ENCODE data around the gene SHROOM2.

The SHROOM2 gene

GRCh38 chrX:9846631-9847030, 60.4 kb downstream of the SHROOM2 start:
- TF ChIP-seq, protein P1, sequence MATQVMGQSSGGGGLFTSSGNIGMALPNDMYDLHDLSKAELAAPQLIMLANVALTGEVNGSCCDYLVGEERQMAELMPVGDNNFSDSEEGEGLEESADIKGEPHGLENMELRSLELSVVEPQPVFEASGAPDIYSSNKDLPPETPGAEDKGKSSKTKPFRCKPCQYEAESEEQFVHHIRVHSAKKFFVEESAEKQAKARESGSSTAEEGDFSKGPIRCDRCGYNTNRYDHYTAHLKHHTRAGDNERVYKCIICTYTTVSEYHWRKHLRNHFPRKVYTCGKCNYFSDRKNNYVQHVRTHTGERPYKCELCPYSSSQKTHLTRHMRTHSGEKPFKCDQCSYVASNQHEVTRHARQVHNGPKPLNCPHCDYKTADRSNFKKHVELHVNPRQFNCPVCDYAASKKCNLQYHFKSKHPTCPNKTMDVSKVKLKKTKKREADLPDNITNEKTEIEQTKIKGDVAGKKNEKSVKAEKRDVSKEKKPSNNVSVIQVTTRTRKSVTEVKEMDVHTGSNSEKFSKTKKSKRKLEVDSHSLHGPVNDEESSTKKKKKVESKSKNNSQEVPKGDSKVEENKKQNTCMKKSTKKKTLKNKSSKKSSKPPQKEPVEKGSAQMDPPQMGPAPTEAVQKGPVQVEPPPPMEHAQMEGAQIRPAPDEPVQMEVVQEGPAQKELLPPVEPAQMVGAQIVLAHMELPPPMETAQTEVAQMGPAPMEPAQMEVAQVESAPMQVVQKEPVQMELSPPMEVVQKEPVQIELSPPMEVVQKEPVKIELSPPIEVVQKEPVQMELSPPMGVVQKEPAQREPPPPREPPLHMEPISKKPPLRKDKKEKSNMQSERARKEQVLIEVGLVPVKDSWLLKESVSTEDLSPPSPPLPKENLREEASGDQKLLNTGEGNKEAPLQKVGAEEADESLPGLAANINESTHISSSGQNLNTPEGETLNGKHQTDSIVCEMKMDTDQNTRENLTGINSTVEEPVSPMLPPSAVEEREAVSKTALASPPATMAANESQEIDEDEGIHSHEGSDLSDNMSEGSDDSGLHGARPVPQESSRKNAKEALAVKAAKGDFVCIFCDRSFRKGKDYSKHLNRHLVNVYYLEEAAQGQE (IDR thresholded peaks at IDR 0.05; ENCODE audit: insufficient replicate concordance, low read depth) = no peak
- TF ChIP-seq GABPA (IDR thresholded peaks at IDR 0.05; ENCODE audit: low read depth) (no peak), CTCF (IDR thresholded peaks at IDR 0.05; ENCODE audit: insufficient read depth, low read length) (no peak), POLR2AphosphoS5 (IDR thresholded peaks at IDR 0.05; ENCODE audit: low read depth) (no peak), SPI1 (IDR thresholded peaks at IDR 0.05; ENCODE audit: borderline replicate concordance, low read depth) (no peak)
- Histone ChIP-seq H3K4me3 (replicated peaks; ENCODE audit: insufficient read depth, low read length) (no peak overlapping the region), H3K27me3 (ENCODE audit: insufficient read depth, poor library complexity, severe bottlenecking) (no peaks in the 10 kb centered on the region), H3K27ac (replicated peaks) (no peak overlapping the region)
- DNase-seq (ENCODE audit: low read depth in 1 of 2, low spot score in 1 of 2) = no peak

GRCh38 chrX:9847071-9847470, 60.8 kb downstream of the SHROOM2 start:
- Histone ChIP-seq H3K4me3 (replicated peaks; ENCODE audit: insufficient read depth, low read length) (no peak overlapping the region), H3K27ac (replicated peaks) (no peak overlapping the region), H3K27me3 (ENCODE audit: insufficient read depth, poor library complexity, severe bottlenecking) (no peaks in the 10 kb centered on the region)
- no peak for DNase-seq (ENCODE audit: low read depth in 1 of 2, low spot score in 1 of 2)
- TF ChIP-seq SPI1 (IDR thresholded peaks at IDR 0.05; ENCODE audit: borderline replicate concordance, low read depth) = no peak
- no peak for TF ChIP-seq GABPA (IDR thresholded peaks at IDR 0.05; ENCODE audit: low read depth)
- no peak for TF ChIP-seq POLR2AphosphoS5 (IDR thresholded peaks at IDR 0.05; ENCODE audit: low read depth)
- no peak for TF ChIP-seq CTCF (IDR thresholded peaks at IDR 0.05; ENCODE audit: insufficient read depth, low read length)
- TF ChIP-seq, protein P1 (IDR thresholded peaks at IDR 0.05; ENCODE audit: insufficient replicate concordance, low read depth) = no peak

GRCh38 chrX:9848718-9849479, 62.7 kb downstream of the SHROOM2 start:
- H3K27ac ChIP-seq (replicated peaks) = no peak overlapping the region
- H3K27me3 ChIP-seq (ENCODE audit: insufficient read depth, poor library complexity, severe bottlenecking) = no peaks in the 10 kb centered on the region
- no peak overlapping the region for H3K4me3 ChIP-seq (replicated peaks; ENCODE audit: insufficient read depth, low read length)
- no peak for DNase-seq (ENCODE audit: low read depth in 1 of 2, low spot score in 1 of 2)
- TF ChIP-seq, protein P1 (IDR thresholded peaks at IDR 0.05; ENCODE audit: insufficient replicate concordance, low read depth) = no peak
- TF ChIP-seq GABPA (IDR thresholded peaks at IDR 0.05; ENCODE audit: low read depth) (no peak), CTCF (IDR thresholded peaks at IDR 0.05; ENCODE audit: insufficient read depth, low read length) (no peak), SPI1 (IDR thresholded peaks at IDR 0.05; ENCODE audit: borderline replicate concordance, low read depth) (no peak), POLR2AphosphoS5 (IDR thresholded peaks at IDR 0.05; ENCODE audit: low read depth) (no peak)

Data from HL-60 (cell line).